DND-41 (cell line): Measurements from ENCODE around the gene B3GNT5.

Experiments
- EZH2 ChIP-seq: IDR thresholded peaks from 3 replicates; pipeline ENCODE4 v1.6.1; 2012; ENCODE audit warnings: borderline replicate concordance, low read depth, mild to moderate bottlenecking, moderate library complexity, low read length, inconsistent platforms; ENCODE audit not compliant: severe bottlenecking
- TF ChIP-seq, protein P1 (sequence below): IDR thresholded peaks from 2 replicates; pipeline ENCODE4 v1.5.1; 2012; ENCODE audit warnings: borderline replicate concordance, low read length, moderate library complexity, mild to moderate bottlenecking; ENCODE audit not compliant: poor library complexity, severe bottlenecking; ENCODE audit errors: extremely low read depth

GRCh38 chr3:183244219-183244618 lies 8.8 kb upstream of the B3GNT5 start:
- TF ChIP-seq, protein P1, sequence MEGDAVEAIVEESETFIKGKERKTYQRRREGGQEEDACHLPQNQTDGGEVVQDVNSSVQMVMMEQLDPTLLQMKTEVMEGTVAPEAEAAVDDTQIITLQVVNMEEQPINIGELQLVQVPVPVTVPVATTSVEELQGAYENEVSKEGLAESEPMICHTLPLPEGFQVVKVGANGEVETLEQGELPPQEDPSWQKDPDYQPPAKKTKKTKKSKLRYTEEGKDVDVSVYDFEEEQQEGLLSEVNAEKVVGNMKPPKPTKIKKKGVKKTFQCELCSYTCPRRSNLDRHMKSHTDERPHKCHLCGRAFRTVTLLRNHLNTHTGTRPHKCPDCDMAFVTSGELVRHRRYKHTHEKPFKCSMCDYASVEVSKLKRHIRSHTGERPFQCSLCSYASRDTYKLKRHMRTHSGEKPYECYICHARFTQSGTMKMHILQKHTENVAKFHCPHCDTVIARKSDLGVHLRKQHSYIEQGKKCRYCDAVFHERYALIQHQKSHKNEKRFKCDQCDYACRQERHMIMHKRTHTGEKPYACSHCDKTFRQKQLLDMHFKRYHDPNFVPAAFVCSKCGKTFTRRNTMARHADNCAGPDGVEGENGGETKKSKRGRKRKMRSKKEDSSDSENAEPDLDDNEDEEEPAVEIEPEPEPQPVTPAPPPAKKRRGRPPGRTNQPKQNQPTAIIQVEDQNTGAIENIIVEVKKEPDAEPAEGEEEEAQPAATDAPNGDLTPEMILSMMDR: no peak
- TF ChIP-seq EZH2: no peak
